Suppressor macrophage treated with lipopolysaccharide for 4 hours (primary cell): ENCODE results near the gene PCTP.

Source experiments
- DNase-seq: peaks from one replicate; pipeline ENCODE4 v3.0.0-alpha.2; 2020

Gene PCTP

DNA sequence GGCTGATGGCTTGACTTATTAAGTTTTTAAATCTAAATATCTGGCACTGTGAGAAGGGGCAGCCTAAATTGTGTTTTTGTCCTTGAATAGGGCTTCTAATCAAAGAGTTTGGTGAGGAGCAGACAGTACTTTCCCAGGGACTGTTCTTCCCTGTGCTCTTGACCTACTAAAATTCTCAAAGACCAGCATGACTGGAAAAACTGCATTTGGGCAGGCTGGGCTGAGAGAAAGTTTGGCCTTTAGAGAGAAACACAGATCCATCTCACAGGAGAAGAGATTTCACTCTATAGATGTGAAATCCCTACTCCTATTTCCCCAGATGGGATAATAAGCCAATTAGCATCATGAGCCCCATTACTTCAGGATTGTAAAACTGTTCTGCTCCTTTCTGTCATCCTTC lies 7.3 kb downstream of the PCTP start:
- no peak for DNase-seq

DNA sequence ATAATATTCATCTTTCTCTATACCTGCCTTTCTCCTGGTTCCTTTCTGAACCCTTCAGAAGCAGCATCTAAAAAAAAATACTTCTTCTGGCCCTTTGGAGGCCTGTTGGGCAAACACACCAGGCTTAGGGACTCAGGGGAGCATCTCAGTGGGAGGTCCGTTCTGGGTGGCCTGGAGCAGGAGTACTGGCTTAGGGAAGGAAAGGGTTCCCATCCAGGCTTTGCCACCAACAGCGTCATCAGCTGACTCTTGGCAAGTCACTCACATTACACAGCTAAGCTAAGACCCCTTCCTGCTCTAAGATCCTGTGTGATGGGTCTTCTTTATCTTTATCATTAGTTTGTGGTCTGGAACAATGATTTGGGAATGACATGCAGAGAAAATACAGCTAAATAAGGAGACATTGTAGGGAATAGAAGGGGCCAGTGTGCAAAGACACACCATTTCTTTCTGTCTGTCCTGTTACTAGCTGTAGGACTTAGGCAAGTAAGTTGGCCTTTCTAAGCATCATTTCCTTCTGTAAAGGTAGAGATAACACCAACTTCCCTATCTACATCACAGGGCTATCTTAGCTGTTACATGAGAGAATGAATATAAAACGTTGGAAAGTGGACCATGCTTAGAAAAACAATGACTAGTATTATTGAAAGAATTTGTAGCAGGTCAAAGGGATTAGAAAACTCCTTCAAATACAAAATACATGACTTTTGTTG lies 9.9 kb downstream of the PCTP start:
- DNase-seq = no peak

DNA sequence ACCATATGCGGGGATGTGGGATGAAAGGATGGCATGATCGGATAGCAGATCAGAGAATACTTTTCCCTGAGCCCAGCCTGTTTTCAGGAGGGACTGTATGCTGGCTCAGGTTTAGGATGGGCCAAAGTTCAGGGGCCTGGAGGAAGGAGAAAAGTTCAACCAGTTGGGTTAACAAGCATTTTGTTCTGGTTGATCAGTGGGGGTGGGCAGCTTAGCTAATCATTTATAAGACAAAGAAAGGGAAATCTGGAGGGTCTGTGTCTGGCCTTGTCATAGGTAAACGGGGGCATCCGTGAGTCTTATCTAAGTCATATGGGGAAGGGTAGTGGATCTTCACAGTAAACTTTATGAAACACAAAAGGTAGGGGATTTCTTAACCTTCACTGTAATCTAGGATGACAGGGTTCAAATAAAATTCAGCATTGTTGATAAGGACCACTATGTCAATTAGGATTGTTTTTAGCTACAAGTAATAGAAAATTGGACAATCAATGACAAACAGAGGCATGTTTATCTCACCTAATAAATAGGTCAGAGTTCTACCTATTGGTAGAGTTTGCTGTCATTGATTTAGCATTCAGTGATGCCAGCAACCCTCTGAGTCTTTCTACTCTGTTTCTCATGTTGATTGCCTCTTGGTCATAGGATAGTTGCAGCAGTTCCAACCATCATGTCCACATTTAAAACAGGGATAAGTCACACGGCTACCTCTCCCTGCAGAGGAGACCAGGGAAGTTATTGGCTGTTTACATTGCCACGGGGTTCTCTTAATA lies 11.4 kb downstream of the PCTP start:
- no peak for DNase-seq

DNA sequence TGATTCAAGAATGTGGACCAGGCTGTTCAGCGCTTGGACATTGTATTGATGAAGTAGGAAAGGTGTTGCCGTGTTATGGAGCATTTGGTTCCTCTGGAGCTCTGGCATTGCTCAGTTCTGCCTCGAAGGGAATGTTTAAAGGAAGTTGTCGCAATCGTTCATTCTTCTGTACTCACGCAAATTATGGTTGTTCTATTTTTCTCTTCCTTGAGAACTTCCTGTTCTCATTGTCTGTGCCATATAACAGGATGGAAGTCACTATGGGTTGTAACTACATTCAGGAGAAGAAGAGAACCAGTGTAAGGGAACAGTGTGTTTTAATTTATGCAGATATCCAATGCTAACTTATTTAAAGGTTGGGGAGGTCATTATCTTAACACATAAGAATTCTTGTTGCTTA lies 13.0 kb downstream of the PCTP start:
- peak; percentile 56 for DNase-seq

DNA sequence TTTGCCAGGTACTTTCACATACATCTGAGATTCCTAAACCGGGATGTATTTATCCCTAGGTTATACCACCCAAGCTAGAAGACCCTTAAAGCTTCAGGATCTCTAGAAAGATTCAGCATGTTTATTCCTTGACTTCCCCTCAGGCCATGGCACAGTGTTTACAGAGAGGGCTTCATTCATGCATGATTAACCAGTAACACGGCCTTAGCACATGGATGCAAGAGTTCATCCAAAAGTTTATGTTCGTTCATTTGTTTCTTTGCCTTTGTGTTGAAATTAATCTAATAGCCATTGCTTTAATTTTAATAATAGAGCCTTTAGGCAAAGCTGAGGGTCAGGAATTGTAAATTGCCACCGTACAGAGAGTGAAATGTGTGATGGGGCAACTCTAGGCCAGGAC lies 13.8 kb downstream of the PCTP start:
- no peak for DNase-seq

DNA sequence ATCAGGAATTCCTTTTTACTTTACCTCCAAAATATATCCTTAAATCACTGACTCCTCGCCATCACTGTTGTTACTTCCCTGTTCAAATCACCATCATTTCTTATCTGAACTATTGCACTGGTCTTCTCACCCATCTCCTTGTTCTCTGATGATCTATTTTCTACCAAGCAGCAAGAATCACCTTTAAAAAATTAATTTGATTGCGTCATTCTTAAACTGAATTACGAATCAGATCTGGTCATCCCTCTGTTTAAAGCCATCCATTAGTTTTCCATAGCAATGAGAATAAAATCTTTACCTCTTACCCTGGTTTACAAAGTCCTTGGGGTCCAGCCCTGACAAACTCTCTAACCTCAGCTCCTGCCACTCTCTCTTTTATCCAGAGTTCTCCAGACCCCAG lies 14.6 kb downstream of the PCTP start:
- no peak for DNase-seq

DNA sequence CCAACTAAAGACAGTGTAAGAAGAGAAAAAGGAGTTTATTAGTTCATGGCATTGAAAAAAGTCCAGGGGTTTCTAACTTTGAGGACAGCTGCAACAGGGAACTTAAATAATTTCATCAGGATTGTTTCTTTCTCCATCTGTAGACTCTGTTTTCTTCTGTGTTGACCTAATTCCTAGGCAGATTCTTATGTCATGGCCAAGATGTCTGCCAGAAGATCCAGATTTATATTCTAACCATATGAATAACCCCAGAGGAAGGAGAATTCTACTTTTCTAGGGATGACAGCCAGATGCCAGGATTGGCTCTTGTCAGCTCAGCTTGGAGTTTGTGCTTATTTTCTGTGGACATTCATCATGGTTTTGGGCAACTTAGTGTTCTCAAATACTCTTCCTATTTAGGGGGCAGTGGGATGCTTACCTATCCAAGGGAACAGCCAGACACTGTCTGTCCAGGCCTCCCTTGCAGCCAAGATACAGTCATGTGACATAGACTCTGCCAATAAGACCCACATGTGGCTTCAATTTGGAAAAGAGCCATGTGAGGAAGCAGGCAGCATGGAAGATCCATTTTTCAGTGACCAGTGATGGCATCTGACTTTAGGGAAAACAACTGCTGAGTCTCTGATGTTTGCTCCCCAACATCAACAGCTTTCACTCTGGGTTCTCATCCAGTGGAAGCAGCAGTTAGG lies 18.2 kb downstream of the PCTP start:
- no peak for DNase-seq

DNA sequence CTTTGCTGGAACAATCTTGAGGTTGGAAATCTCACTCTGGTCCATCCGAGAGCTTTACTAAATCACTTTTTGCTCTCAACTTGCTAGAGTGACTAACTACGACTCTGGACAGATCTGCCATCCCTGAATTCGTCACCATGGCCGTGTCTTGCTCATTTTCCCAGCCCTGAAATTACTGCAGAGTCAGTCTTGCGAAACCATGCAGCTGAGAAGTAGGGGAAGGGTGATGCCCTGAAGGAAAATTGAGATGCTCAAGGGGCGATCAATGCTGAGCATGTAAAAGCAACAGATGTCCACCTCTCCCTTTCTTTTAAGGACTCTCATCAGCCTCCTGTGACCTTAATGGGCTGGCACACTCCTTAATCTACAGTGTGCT lies 18.8 kb downstream of the PCTP start:
- peak; percentile 68 for DNase-seq

DNA sequence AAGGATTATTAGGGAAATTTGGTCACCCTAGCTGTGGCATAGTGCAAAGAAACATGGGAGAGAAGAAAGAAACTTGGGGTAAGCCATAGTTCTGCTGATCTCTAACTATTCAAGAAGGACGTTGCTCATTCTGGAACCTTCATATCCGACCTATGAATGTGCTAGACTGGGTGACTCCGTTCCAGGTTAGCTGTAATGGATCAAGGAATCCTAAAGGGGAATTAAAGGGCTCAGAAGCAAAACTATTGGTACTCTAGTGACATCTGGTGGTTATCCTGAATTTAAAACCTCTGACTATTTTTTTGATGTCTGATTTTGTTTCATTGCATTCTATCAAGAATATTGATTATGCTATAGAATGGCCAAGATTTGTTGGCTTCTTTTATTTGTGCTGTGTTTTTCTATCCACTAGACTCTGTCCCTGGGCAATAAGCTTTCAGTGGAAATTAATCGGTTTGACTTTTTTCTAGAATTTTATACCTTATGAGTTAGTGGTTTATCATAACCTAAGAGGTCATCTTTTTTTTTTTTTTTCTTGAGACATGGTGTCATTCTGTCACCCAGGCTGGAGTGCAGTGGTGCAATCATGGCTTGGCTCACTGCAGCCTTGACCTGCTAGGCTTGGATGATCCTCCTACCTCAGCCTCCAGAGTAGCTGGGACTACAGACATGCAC lies 19.5 kb downstream of the PCTP start:
- DNase-seq = peak; percentile 51

GRCh38 chr17:55772086-55772485 lies 21.2 kb downstream of the PCTP start:
- no peak for DNase-seq

- DNase-seq = no peak
These were observed 22.8 kb downstream of the PCTP start for GRCh38 chr17:55773671-55774070.

DNA sequence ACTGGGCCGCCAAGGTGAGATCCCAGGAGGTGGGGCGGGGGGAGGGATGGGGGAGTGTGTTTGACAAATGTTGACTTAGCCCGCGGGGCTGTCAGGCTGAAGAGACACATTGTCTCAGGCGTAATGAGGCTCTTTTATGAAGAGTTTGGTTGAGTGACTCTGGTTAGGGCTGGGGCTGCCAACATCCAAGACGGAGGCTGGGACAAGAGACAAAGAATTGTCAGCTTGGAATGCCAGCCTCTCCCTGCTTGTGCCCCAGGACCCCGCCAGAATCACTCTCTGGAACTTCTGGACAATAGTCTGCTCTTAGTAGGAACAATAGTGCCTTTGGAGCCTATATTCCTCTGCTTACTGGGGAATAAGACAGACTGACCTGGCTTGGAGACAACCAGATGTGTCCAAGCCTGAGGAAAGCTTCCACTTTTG lies 24.0 kb downstream of the PCTP start:
- no peak for DNase-seq

- DNase-seq = no peak
These were observed 25.4 kb downstream of the PCTP start for GRCh38 chr17:55776271-55776670.

DNA sequence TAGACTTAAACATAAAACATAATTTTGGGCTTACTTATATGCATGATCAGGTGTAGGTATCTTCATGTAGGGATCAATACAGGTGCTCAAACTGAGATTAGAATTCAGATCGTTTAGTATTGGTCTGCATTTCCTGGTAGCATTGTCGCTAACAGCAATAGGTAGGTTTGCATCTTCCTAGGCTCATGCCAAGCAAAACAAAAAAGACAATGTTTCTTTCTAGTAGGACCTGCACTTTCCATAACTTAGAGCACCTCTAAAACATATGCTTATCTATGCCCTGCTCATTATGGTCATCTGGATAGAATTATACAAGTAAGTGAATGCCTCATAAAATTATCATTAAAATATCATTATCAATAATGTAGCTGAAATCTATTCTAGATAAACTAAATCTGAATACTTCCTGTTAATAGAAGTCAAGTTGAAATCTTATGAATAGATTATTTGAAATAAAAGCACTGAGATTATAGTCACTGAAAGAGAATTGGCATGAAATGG lies 26.7 kb downstream of the PCTP start:
- no peak for DNase-seq

GRCh38 chr17:55778389-55779118 lies 27.7 kb downstream of the PCTP start:
- no peak for DNase-seq

DNA sequence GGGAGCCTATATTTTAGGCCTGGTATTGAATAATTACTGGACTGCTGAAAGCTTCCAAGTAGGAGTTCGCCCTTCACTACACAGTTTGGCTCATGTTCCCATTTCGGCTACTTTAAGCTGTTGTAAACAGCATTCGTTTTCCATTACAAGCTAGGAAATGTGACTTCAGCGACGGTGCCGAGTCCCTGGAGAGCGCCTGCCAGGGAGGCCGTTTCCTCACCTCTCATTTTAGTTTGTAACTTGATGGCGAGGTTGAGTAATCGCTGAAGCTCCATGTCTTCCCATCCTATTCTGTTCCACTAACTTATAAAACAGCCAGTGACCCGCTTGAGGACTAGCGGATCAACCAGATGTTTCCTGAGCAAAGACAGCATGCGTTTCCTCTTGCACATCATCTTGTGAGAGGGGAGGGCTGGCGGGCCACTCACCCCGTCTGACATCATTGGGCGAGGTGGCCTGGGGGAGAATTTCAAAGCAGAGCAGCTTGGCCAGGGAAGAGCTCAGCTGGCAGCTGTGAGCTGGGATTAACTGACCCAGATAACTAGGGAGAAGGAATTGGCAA lies 32.9 kb downstream of the PCTP start:
- peak; percentile 33 for DNase-seq

- DNase-seq = no peak
These were observed 33.8 kb downstream of the PCTP start for GRCh38 chr17:55784666-55785065.

- no peak for DNase-seq
These were observed 34.3 kb downstream of the PCTP start for GRCh38 chr17:55785181-55785580.

GRCh38 chr17:55793272-55793671 lies 42.4 kb downstream of the PCTP start:
- DNase-seq = no peak

DNA sequence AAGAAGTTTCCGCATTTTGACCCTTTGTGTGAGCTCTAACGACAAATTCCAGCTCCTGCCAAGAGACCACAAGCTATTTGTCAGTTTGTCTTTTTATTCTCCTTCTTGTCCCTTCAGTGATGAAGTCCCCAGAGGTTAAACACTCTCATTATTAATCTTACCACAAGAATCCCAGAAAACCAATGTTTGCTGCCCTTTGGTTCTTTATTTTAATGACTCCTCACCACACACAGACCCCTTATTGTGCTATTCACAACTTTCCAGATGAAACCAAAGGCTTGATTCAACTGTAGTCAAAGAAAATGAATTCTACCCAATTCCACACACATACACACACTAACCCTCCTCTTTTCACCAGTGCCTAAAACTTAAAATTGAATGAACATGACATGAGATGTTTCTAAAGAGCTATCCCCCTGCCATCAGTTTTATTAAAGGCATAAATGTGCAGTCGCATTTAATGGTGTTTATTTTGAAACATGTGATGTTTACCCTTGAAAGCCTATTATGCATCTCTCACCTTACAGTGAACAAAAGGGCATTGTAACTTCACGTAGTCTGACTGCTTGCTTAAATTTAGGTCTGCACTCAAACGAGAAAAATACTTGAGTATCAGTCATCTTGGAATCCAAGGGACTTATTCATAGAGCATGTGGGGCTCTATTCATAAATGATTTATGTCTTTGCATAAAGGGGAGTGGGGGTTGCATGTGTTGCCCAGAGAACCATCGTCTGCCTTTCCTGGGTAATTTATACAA lies 44.1 kb downstream of the PCTP start:
- no peak for DNase-seq

GRCh38 chr17:55806745-55807495 lies 56.1 kb downstream of the PCTP start:
- DNase-seq = no peak
